NCI-H774 (cell line): ENCODE results near the gene ZNF831.

Experiments
- DNase-seq: peaks from one replicate; lab custom pipeline; 2025; lab: John Stamatoyannopoulos, UW

ZNF831 gene

GRCh38 chr20:59182401-59183044 is 18.9 kb downstream of the ZNF831 start:
- no peak for DNase-seq

- DNase-seq, result no peak
These were observed 20.1 kb downstream of the ZNF831 start for GRCh38 chr20:59183751-59184150.

- DNase-seq, result no peak
These were observed 21.3 kb downstream of the ZNF831 start for GRCh38 chr20:59184880-59185447.

GRCh38 chr20:59185809-59186208 is 22.2 kb downstream of the ZNF831 start:
- DNase-seq, result no peak

- DNase-seq, result no peak
These were observed 26.8 kb downstream of the ZNF831 start for GRCh38 chr20:59190466-59190865.

GRCh38 chr20:59191036-59191755 is 27.6 kb downstream of the ZNF831 start:
- DNase-seq, result no peak

GRCh38 chr20:59191756-59192532 is 28.3 kb downstream of the ZNF831 start:
- DNase-seq, result no peak

GRCh38 chr20:59192533-59192896 is 28.9 kb downstream of the ZNF831 start:
- no peak for DNase-seq

- no peak for DNase-seq
These were observed 29.7 kb downstream of the ZNF831 start for GRCh38 chr20:59193325-59193724.

GRCh38 chr20:59194023-59194935 is 30.7 kb downstream of the ZNF831 start:
- no peak for DNase-seq

- no peak for DNase-seq
These were observed 31.8 kb downstream of the ZNF831 start for GRCh38 chr20:59195316-59195993.

- no peak for DNase-seq
These were observed 40.7 kb downstream of the ZNF831 start for GRCh38 chr20:59204165-59204894.

- DNase-seq, result no peak
These were observed 41.4 kb downstream of the ZNF831 start for GRCh38 chr20:59205044-59205443.

GRCh38 chr20:59207235-59207634 is 43.6 kb downstream of the ZNF831 start:
- no peak for DNase-seq

GRCh38 chr20:59207742-59208357 is 44.2 kb downstream of the ZNF831 start:
- no peak for DNase-seq

- DNase-seq, result no peak
These were observed 46.6 kb downstream of the ZNF831 start for GRCh38 chr20:59210186-59210585.

GRCh38 chr20:59211208-59211765 is 47.7 kb downstream of the ZNF831 start:
- DNase-seq, result no peak

GRCh38 chr20:59214073-59214472 is 50.5 kb downstream of the ZNF831 start:
- DNase-seq, result no peak
